Measurements from ENCODE around the gene ITPRIP. TPM values are rescaled to one million over a fixed set of nuclear protein-coding genes. Genes with fewer than 3 reads are reported as not detected.

ITPRIP gene
- total RNA-seq, 2 donors from 2014 or later = 4.7 to 7.9 TPM

- H3K4me3 ChIP-seq = no peak overlapping the region
- H3K9me3 ChIP-seq = no peaks in the 10 kb centered on the region
- no peak for ATAC-seq
- TF ChIP-seq POLR2A (IDR thresholded peaks at IDR 0.05) (no peak), CTCF (IDR thresholded peaks at IDR 0.05) (no peak)
- no peak for DNase-seq
- 68 to 76% methylated on average over 8 of the region's 8 CpGs for WGBS, 2 donors
- no peaks in the 10 kb centered on the region for H3K36me3 ChIP-seq (replicated peaks in 1 of 2; ENCODE audit: insufficient read depth in 1 of 2, low read depth in 2 of 2)
- H3K27ac ChIP-seq = no peak overlapping the region
- H3K4me1 ChIP-seq = peaks cover 21% of the 10 kb centered on the region
- intact Hi-C loops (cut with DNase I) = loop anchor here (5.0 kb wide), 1 partner anchor 42 kb away; no protein-coding TSS in a partner anchor
- H3K27me3 ChIP-seq = no peaks in the 10 kb centered on the region
These were observed 33.3 kb downstream of the ITPRIP start for GRCh38 chr10:104304927-104305326.

- H3K27ac ChIP-seq = no peak overlapping the region
- H3K9me3 ChIP-seq = no peaks in the 10 kb centered on the region
These were observed 33.9 kb downstream of the ITPRIP start for GRCh38 chr10:104304356-104304745.

GRCh38 chr10:104303594-104304355, 34.5 kb downstream of the ITPRIP start:
- TF ChIP-seq CTCF (IDR thresholded peaks at IDR 0.05) = no peak
- no peak for TF ChIP-seq POLR2A (IDR thresholded peaks at IDR 0.05)
- Histone ChIP-seq H3K4me3 (no peak overlapping the region), H3K27ac (no peak overlapping the region), H3K27me3 (no peaks in the 10 kb centered on the region), H3K4me1 (peaks cover 17% of the 10 kb centered on the region), H3K9me3 (no peaks in the 10 kb centered on the region), H3K36me3 (replicated peaks in 1 of 2; ENCODE audit: insufficient read depth in 1 of 2, low read depth in 2 of 2) (no peaks in the 10 kb centered on the region)
- no peak for ATAC-seq
- WGBS, 2 donors = 50 to 52% methylated on average over 2 of the region's 2 CpGs
- intact Hi-C loops (cut with DNase I) = no loop called here
- no peak for DNase-seq

More at GRCh38 chr10:104304356-104304745, 33.9 kb downstream of the ITPRIP start:
- WGBS, 2 donors = 73 to 74% methylated on average over 4 of the region's 4 CpGs
- DNase-seq (no peak), ATAC-seq (no peak)
- no peaks in the 10 kb centered on the region for H3K27me3 ChIP-seq
- no peak overlapping the region for H3K4me3 ChIP-seq
- H3K4me1 ChIP-seq = peaks cover 17% of the 10 kb centered on the region
- TF ChIP-seq POLR2A (IDR thresholded peaks at IDR 0.05) (no peak), CTCF (IDR thresholded peaks at IDR 0.05) (no peak)
- H3K36me3 ChIP-seq (replicated peaks in 1 of 2; ENCODE audit: insufficient read depth in 1 of 2, low read depth in 2 of 2) = no peaks in the 10 kb centered on the region
- intact Hi-C loops (cut with DNase I) = no loop called here

- H3K9me3 ChIP-seq = no peaks in the 10 kb centered on the region
- no peaks in the 10 kb centered on the region for H3K27me3 ChIP-seq
- 74 to 78% methylated on average over 3 of the region's 3 CpGs for WGBS, 2 donors
- no peak overlapping the region for H3K27ac ChIP-seq
- DNase-seq (no peak), ATAC-seq (no peak)
- TF ChIP-seq CTCF (IDR thresholded peaks at IDR 0.05) = no peak
- no peak for TF ChIP-seq POLR2A (IDR thresholded peaks at IDR 0.05)
- H3K36me3 ChIP-seq (replicated peaks in 1 of 2; ENCODE audit: insufficient read depth in 1 of 2, low read depth in 2 of 2) = no peaks in the 10 kb centered on the region
- H3K4me1 ChIP-seq = peaks cover 17% of the 10 kb centered on the region
- H3K4me3 ChIP-seq = no peak overlapping the region
- intact Hi-C loops (cut with DNase I) = no loop called here
These were observed 36.2 kb downstream of the ITPRIP start for GRCh38 chr10:104301907-104302690.

All from body of pancreas (tissue), 4 donors.